ENCODE results near the gene EXOC1. TPM values are rescaled to one million over a fixed set of nuclear protein-coding genes. Genes with fewer than 3 reads are reported as not detected.
"Not testable (repeated sequence)": the region's sequence is repeated elsewhere in the genome, so short reads cannot be mapped to it uniquely, and the experiment has no call there.

The EXOC1 gene
- total RNA-seq, 2 donors from 2014 or later, result 18.0 to 18.4 TPM

DNA sequence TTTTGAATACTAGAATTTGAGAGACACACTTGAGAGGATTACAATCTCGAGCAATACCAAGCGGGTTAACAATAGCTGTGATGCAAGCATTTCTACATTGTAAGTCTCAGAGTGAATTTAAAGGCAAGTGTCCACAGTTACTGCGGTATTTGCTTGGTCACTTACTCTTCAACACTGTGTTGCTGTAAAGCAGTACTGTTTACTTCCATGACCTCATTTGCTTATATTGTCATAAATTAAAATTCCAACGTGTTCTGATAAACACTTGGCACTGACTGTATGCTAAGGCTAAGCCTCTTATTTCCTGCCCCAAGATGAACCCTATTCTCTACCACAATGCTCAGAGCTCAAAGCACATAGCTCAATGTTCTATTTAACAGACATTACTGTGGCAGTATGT lies 22.7 kb upstream of the EXOC1 start:
- Histone ChIP-seq H3K36me3 (no peaks in the 10 kb centered on the region), H3K4me1 (no peaks in the 10 kb centered on the region), H3K27ac (no peak overlapping the region), H3K4me3 (no peak overlapping the region), H3K9me3 (no peaks in the 10 kb centered on the region), H3K27me3 (no peaks in the 10 kb centered on the region)
- DNase-seq (ENCODE audit: low spot score), result no peak
- TF ChIP-seq CTCF (IDR thresholded peaks at IDR 0.05), result no peak

DNA sequence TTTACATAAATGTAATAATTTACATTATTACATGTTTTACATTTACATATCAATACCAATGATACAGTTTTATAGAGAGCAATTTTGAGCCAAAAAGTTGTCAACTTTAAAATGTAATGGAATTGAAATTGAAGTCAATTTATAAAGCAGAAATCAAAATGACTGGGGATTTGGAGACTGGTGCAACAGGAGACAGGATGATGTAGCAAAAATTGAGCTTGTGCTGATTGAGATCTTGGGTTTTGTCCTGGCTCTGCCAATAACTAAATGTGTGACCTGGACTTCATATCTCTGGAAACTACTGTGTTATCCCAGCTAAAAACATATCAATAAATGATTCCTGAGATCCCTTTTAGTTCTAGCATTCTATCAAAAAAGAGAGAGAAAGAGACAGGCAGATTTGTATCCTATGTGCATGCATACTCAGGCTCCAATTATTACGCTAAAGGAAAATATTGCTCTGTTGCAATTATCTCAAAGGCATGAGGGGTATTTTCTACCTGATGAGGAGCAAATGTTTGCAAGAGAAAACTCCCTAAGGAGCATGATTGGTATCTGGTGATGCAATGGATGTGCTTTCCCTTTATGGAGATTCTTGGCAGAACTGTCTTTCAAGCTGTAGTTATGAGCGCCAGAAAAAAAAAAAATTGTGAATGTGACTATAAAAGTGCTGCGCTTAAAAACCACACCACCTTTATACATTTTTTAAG lies 19.2 kb upstream of the EXOC1 start:
- H3K27ac ChIP-seq, result no peak overlapping the region
- H3K36me3 ChIP-seq, result no peaks in the 10 kb centered on the region
- no peak for DNase-seq (ENCODE audit: low spot score)
- H3K9me3 ChIP-seq, result peaks cover 0 to 14% of the 10 kb centered on the region in 2 donors
- H3K27me3 ChIP-seq, result no peaks in the 10 kb centered on the region
- no peaks in the 10 kb centered on the region for H3K4me1 ChIP-seq
- no peak for TF ChIP-seq CTCF (IDR thresholded peaks at IDR 0.05)
- H3K4me3 ChIP-seq, result no peak overlapping the region

DNA sequence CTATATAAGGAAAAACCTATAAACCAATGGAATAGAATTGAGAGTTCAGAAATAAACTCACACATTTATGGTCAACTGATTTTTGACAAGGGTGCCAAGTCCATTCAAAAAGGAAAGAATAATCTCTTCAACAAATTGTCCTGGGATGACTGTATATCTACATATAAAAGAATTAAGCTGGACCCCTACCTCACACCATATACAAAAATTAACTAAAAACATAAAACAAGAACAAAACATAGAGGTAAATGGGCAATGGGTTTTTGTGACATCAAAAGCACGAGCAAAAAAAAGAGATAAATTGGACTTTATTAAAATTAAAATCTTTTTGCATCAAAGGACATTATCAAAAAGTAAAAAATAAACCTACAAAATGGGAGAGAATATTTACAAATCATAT lies 15.5 kb upstream of the EXOC1 start:
- no peaks in the 10 kb centered on the region for H3K4me1 ChIP-seq
- H3K9me3 ChIP-seq, result peaks cover 0 to 14% of the 10 kb centered on the region in 2 donors
- no peak for DNase-seq (ENCODE audit: low spot score)
- H3K27ac ChIP-seq, result no peak overlapping the region
- H3K36me3 ChIP-seq, result no peaks in the 10 kb centered on the region
- no peaks in the 10 kb centered on the region for H3K27me3 ChIP-seq
- TF ChIP-seq CTCF (IDR thresholded peaks at IDR 0.05), result no peak
- H3K4me3 ChIP-seq, result no peak overlapping the region

- peaks cover 0 to 14% of the 10 kb centered on the region in 2 donors for H3K9me3 ChIP-seq
- H3K4me1 ChIP-seq, result no peaks in the 10 kb centered on the region
- no peak for DNase-seq (ENCODE audit: low spot score)
- no peaks in the 10 kb centered on the region for H3K27me3 ChIP-seq
- TF ChIP-seq CTCF (IDR thresholded peaks at IDR 0.05), result no peak
- H3K4me3 ChIP-seq, result no peak overlapping the region
- no peaks in the 10 kb centered on the region for H3K36me3 ChIP-seq
- no peak overlapping the region for H3K27ac ChIP-seq
Measured at GRCh38 chr4:55838356-55838755, 15.1 kb upstream of the EXOC1 start.

GRCh38 chr4:55838952-55839351 lies 14.5 kb upstream of the EXOC1 start:
- H3K27me3 ChIP-seq, result no peaks in the 10 kb centered on the region
- no peak for TF ChIP-seq CTCF (IDR thresholded peaks at IDR 0.05)
- no peaks in the 10 kb centered on the region for H3K36me3 ChIP-seq
- no peak for DNase-seq (ENCODE audit: low spot score)
- H3K4me3 ChIP-seq, result no peak overlapping the region
- no peak overlapping the region for H3K27ac ChIP-seq
- no peaks in the 10 kb centered on the region for H3K4me1 ChIP-seq
- peaks cover 0 to 14% of the 10 kb centered on the region in 2 donors for H3K9me3 ChIP-seq

GRCh38 chr4:55840956-55841355 lies 12.5 kb upstream of the EXOC1 start:
- no peak overlapping the region for H3K4me3 ChIP-seq
- H3K4me1 ChIP-seq, result no peaks in the 10 kb centered on the region
- H3K9me3 ChIP-seq, result peaks cover 0 to 14% of the 10 kb centered on the region in 2 donors
- no peak overlapping the region for H3K27ac ChIP-seq
- H3K27me3 ChIP-seq, result no peaks in the 10 kb centered on the region
- TF ChIP-seq CTCF (IDR thresholded peaks at IDR 0.05), result no peak
- no peaks in the 10 kb centered on the region for H3K36me3 ChIP-seq
- no peak for DNase-seq (ENCODE audit: low spot score)

DNA sequence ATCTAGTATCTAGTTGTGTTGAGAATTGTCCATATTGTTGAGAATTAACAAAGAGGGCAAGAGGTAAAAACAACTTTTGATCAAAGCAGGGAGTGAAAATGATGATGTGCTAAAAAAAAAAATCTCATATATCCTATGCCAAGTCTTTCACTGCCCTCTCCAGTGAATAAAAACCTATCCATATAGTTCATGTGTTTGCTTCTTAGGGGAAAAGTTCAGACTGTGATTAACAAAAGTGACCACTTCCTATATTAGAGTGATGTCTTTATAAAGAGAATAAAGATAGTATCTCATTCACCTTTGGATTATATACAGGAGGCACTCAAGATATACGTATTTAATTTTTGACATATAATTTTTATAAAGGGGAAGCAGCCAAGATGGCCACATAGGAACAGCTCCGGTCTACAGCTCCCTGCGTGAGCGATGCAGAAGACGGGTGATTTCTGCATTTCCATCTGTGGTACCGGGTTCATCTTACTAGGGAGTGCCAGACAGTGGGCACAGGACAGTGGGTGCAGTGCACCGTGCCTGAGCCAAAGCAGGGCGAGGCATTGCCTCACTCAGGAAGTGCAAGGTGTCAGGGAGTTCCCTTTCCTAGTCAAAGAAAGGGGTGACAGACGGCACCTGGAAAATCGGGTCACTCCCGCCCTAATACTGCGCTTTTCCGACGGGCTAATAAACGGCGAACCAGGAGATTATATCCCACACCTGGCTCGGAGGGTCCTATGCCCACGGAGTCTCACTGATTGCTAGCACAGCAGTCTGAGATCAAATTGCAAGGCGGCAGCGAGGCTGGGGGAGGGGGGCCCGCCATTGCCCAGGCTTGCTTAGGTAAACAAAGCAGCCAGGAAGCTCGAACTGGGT lies 11.8 kb upstream of the EXOC1 start:
- not testable (repeated sequence) for H3K36me3 ChIP-seq; H3K27me3 ChIP-seq; H3K27ac ChIP-seq; H3K4me3 ChIP-seq; H3K4me1 ChIP-seq; DNase-seq (ENCODE audit: low spot score)
- H3K9me3 ChIP-seq, result peaks cover 0 to 14% of the 10 kb centered on the region in 2 donors

GRCh38 chr4:55842312-55842711 lies 11.1 kb upstream of the EXOC1 start:
- not testable (repeated sequence) for H3K27me3 ChIP-seq; DNase-seq (ENCODE audit: low spot score); H3K36me3 ChIP-seq; H3K9me3 ChIP-seq; H3K27ac ChIP-seq; H3K4me1 ChIP-seq; H3K4me3 ChIP-seq
